Measurements from ENCODE around the gene CDK2AP2.

CDK2AP2 gene

GRCh38 chr11:67510023-67510345, 2.0 kb upstream of the CDK2AP2 start:
- H3K9me3 ChIP-seq (ENCODE audit: control insufficient read depth, low read length) = no peaks in the 10 kb centered on the region
- peaks cover 0 to 12% of the 10 kb centered on the region in 2 experiments for H3K27me3 ChIP-seq (ENCODE audit: control insufficient read depth in 1 of 2, insufficient read depth in 1 of 2, low read length in 2 of 2)
- H3K18ac ChIP-seq (ENCODE audit: low read depth in 1 of 2, low read length in 2 of 2) = no peak overlapping the region
- H3K36me3 ChIP-seq (ENCODE audit: control insufficient read depth in 1 of 2, insufficient read depth in 2 of 2, low read depth in 1 of 2, low read length in 2 of 2) = peaks cover 0 to 10% of the 10 kb centered on the region in 2 experiments
- no peak overlapping the region for H2BK12ac ChIP-seq (ENCODE audit: low read length in 2 of 2)
- H3K4ac ChIP-seq (ENCODE audit: low read depth in 1 of 2, low read length in 2 of 2) = no peak overlapping the region
- no peak overlapping the region for H2AK5ac ChIP-seq (ENCODE audit: low read length, severe bottlenecking)
- peak; percentile 60 for DNase-seq
- no peak overlapping the region for H3K9ac ChIP-seq (ENCODE audit: low read length)
- H4K8ac ChIP-seq (ENCODE audit: low read length) = no peak overlapping the region
- H2BK15ac ChIP-seq (ENCODE audit: low read depth, poor library complexity, severe bottlenecking) = no peak overlapping the region
- H3K4me1 ChIP-seq (ENCODE audit: control insufficient read depth, insufficient read depth, low read depth, low read length) = peaks cover 25% of the 10 kb centered on the region
- H3K27ac ChIP-seq (ENCODE audit: low read length, poor library complexity, severe bottlenecking) = no peak overlapping the region
- no peak overlapping the region for H3K4me2 ChIP-seq (ENCODE audit: low read length, poor library complexity, severe bottlenecking)
- H3K4me3 ChIP-seq (ENCODE audit: insufficient read depth in 1 of 2, low read depth in 1 of 2, low read length in 2 of 2) = no peak overlapping the region
- H3K14ac ChIP-seq (ENCODE audit: low read length in 2 of 2) = no peak overlapping the region
- no peak overlapping the region for H4K91ac ChIP-seq (ENCODE audit: low read length)
- H2BK5ac ChIP-seq (ENCODE audit: low read depth, low read length, poor library complexity, severe bottlenecking) = no peak overlapping the region
- no peaks in the 10 kb centered on the region for H3K79me1 ChIP-seq (replicated peaks; ENCODE audit: low read length, poor library complexity, severe bottlenecking)
- no peak overlapping the region for H3K23ac ChIP-seq (ENCODE audit: low read length in 2 of 2)
- no CpG with 5 or more reads among the region's 3 CpGs for WGBS
- no peak overlapping the region for H2BK120ac ChIP-seq (ENCODE audit: low read depth, low read length)
- H2AFZ ChIP-seq (ENCODE audit: low read depth, low read length) = no peak overlapping the region

GRCh38 chr11:67508486-67509121, 642 bp upstream of the CDK2AP2 start:
- Histone ChIP-seq H2BK120ac (ENCODE audit: low read depth, low read length) (peak overlapping the region; percentile 39), H3K23ac (ENCODE audit: low read length in 2 of 2) (no peak overlapping the region), H3K27me3 (ENCODE audit: control insufficient read depth in 1 of 2, insufficient read depth in 1 of 2, low read length in 2 of 2) (peaks cover 0 to 3% of the 10 kb centered on the region in 2 experiments), H3K4me3 (ENCODE audit: insufficient read depth in 1 of 2, low read depth in 1 of 2, low read length in 2 of 2) (peak overlapping the region; percentile 87 to 90), H2AK5ac (ENCODE audit: low read length, severe bottlenecking) (peak overlapping the region; percentile 90), H2AFZ (ENCODE audit: low read depth, low read length) (peak overlapping the region; percentile 92), H3K36me3 (ENCODE audit: control insufficient read depth in 1 of 2, insufficient read depth in 2 of 2, low read depth in 1 of 2, low read length in 2 of 2) (peaks cover 0 to 13% of the 10 kb centered on the region in 2 experiments), H4K91ac (ENCODE audit: low read length) (peak overlapping the region; percentile 44), H3K27ac (ENCODE audit: low read length, poor library complexity, severe bottlenecking) (peak overlapping the region; percentile 68), H3K4ac (ENCODE audit: low read depth in 1 of 2, low read length in 2 of 2) (peak overlapping the region; percentile 39 to 84), H3K4me2 (ENCODE audit: low read length, poor library complexity, severe bottlenecking) (peak overlapping the region; percentile 75), H2BK12ac (ENCODE audit: low read length in 2 of 2) (no peak overlapping the region), H3K9ac (ENCODE audit: low read length) (peak overlapping the region; percentile 94), H3K79me1 (replicated peaks; ENCODE audit: low read length, poor library complexity, severe bottlenecking) (no peaks in the 10 kb centered on the region), H3K4me1 (ENCODE audit: control insufficient read depth, insufficient read depth, low read depth, low read length) (peaks cover 30% of the 10 kb centered on the region), H3K9me3 (ENCODE audit: control insufficient read depth, low read length) (no peaks in the 10 kb centered on the region), H3K18ac (ENCODE audit: low read depth in 1 of 2, low read length in 2 of 2) (peak overlapping the region; percentile 87 to 90), H3K14ac (ENCODE audit: low read length in 2 of 2) (peak overlapping the region in 1 of 2 experiments; percentile 95), H2BK5ac (ENCODE audit: low read depth, low read length, poor library complexity, severe bottlenecking) (peak overlapping the region; percentile 60), H2BK15ac (ENCODE audit: low read depth, poor library complexity, severe bottlenecking) (peak overlapping the region; percentile 83), H4K8ac (ENCODE audit: low read length) (peak overlapping the region; percentile 89)
- WGBS = under 1% methylated on average over 54 of the region's 57 CpGs
- DNase-seq = peak; percentile 97

- 26% methylated on average over 33 of the region's 33 CpGs for WGBS
Observed at GRCh38 chr11:67507242-67507863, 609 bp downstream of the CDK2AP2 start.

GRCh38 chr11:67506426-67507051, 1.4 kb downstream of the CDK2AP2 start:
- WGBS = 89% methylated on average over 7 of the region's 16 CpGs
- H3K9ac ChIP-seq (ENCODE audit: low read length) = peak overlapping the region; percentile 94
- no peak overlapping the region for H3K4me3 ChIP-seq (ENCODE audit: insufficient read depth in 1 of 2, low read depth in 1 of 2, low read length in 2 of 2)
- peaks cover 46% of the 10 kb centered on the region for H3K4me1 ChIP-seq (ENCODE audit: control insufficient read depth, insufficient read depth, low read depth, low read length)
- H3K4me2 ChIP-seq (ENCODE audit: low read length, poor library complexity, severe bottlenecking) = peak overlapping the region; percentile 73
- H2BK120ac ChIP-seq (ENCODE audit: low read depth, low read length) = no peak overlapping the region
- H3K4ac ChIP-seq (ENCODE audit: low read depth in 1 of 2, low read length in 2 of 2) = no peak overlapping the region
- no peak overlapping the region for H3K23ac ChIP-seq (ENCODE audit: low read length in 2 of 2)
- H2BK12ac ChIP-seq (ENCODE audit: low read length in 2 of 2) = no peak overlapping the region
- H4K8ac ChIP-seq (ENCODE audit: low read length) = no peak overlapping the region
- H4K91ac ChIP-seq (ENCODE audit: low read length) = no peak overlapping the region
- no peak overlapping the region for H2BK15ac ChIP-seq (ENCODE audit: low read depth, poor library complexity, severe bottlenecking)
- H3K79me1 ChIP-seq (replicated peaks; ENCODE audit: low read length, poor library complexity, severe bottlenecking) = peaks cover 3% of the 10 kb centered on the region
- H3K9me3 ChIP-seq (ENCODE audit: control insufficient read depth, low read length) = no peaks in the 10 kb centered on the region
- H3K14ac ChIP-seq (ENCODE audit: low read length in 2 of 2) = no peak overlapping the region
- H2BK5ac ChIP-seq (ENCODE audit: low read depth, low read length, poor library complexity, severe bottlenecking) = no peak overlapping the region
- H3K18ac ChIP-seq (ENCODE audit: low read depth in 1 of 2, low read length in 2 of 2) = no peak overlapping the region
- peaks cover 0 to 3% of the 10 kb centered on the region in 2 experiments for H3K27me3 ChIP-seq (ENCODE audit: control insufficient read depth in 1 of 2, insufficient read depth in 1 of 2, low read length in 2 of 2)
- H3K36me3 ChIP-seq (ENCODE audit: control insufficient read depth in 1 of 2, insufficient read depth in 2 of 2, low read depth in 1 of 2, low read length in 2 of 2) = peaks cover 3 to 33% of the 10 kb centered on the region in 2 experiments
- DNase-seq = no peak
- H2AFZ ChIP-seq (ENCODE audit: low read depth, low read length) = no peak overlapping the region
- peak overlapping the region; percentile 32 for H2AK5ac ChIP-seq (ENCODE audit: low read length, severe bottlenecking)
- H3K27ac ChIP-seq (ENCODE audit: low read length, poor library complexity, severe bottlenecking) = peak overlapping the region; percentile 76

More at GRCh38 chr11:67507242-67507863, 609 bp downstream of the CDK2AP2 start:
- Histone ChIP-seq H3K27ac (ENCODE audit: low read length, poor library complexity, severe bottlenecking) (peak overlapping the region; percentile 76), H3K14ac (ENCODE audit: low read length in 2 of 2) (peak overlapping the region in 1 of 2 experiments; percentile 26), H3K4me1 (ENCODE audit: control insufficient read depth, insufficient read depth, low read depth, low read length) (peaks cover 41% of the 10 kb centered on the region), H4K8ac (ENCODE audit: low read length) (peak overlapping the region; percentile 8), H2BK15ac (ENCODE audit: low read depth, poor library complexity, severe bottlenecking) (no peak overlapping the region), H3K9ac (ENCODE audit: low read length) (peak overlapping the region; percentile 94), H2BK12ac (ENCODE audit: low read length in 2 of 2) (peak overlapping the region in 1 of 2 experiments; percentile 33), H3K4me3 (ENCODE audit: insufficient read depth in 1 of 2, low read depth in 1 of 2, low read length in 2 of 2) (peak overlapping the region; percentile 69 to 87), H3K4ac (ENCODE audit: low read depth in 1 of 2, low read length in 2 of 2) (peak overlapping the region in 1 of 2 experiments; percentile 9), H3K23ac (ENCODE audit: low read length in 2 of 2) (peak overlapping the region in 1 of 2 experiments; percentile 23), H3K4me2 (ENCODE audit: low read length, poor library complexity, severe bottlenecking) (peak overlapping the region; percentile 73), H4K91ac (ENCODE audit: low read length) (no peak overlapping the region), H3K9me3 (ENCODE audit: control insufficient read depth, low read length) (no peaks in the 10 kb centered on the region), H2BK120ac (ENCODE audit: low read depth, low read length) (peak overlapping the region; percentile 21), H3K36me3 (ENCODE audit: control insufficient read depth in 1 of 2, insufficient read depth in 2 of 2, low read depth in 1 of 2, low read length in 2 of 2) (peaks cover 0 to 25% of the 10 kb centered on the region in 2 experiments), H2AFZ (ENCODE audit: low read depth, low read length) (peak overlapping the region; percentile 94), H2AK5ac (ENCODE audit: low read length, severe bottlenecking) (peak overlapping the region; percentile 38), H3K18ac (ENCODE audit: low read depth in 1 of 2, low read length in 2 of 2) (peak overlapping the region in 1 of 2 experiments; percentile 50), H3K79me1 (replicated peaks; ENCODE audit: low read length, poor library complexity, severe bottlenecking) (peaks cover 3% of the 10 kb centered on the region), H3K27me3 (ENCODE audit: control insufficient read depth in 1 of 2, insufficient read depth in 1 of 2, low read length in 2 of 2) (peaks cover 0 to 3% of the 10 kb centered on the region in 2 experiments), H2BK5ac (ENCODE audit: low read depth, low read length, poor library complexity, severe bottlenecking) (no peak overlapping the region)
- no peak for DNase-seq
